Caco-2 (cell line): ENCODE data around the gene URI1. TPM values are rescaled to one million over a fixed set of nuclear protein-coding genes. Genes with fewer than 3 reads are reported as not detected.

Experiments used
- BruUV-seq: library from RNA; stranded (reverse); fragments of 400-500 nt; replicated peaks from 2 replicates; lab custom pipeline; 2021; lab: Mats Ljungman, UMichigan
- CTCF ChIA-PET: fragments of 300-600 bp; sonication (Branson Sonifier 250); formaldehyde crosslinking; loops from one replicate; lab custom pipeline; 2022; ENCODE audit warnings: antibody characterized with exemption; lab: Charles Lee
- POLR2A ChIA-PET: fragments of 300-600 bp; sonication (Branson Sonifier 250); formaldehyde crosslinking; loops from one replicate; lab custom pipeline; 2022; ENCODE audit warnings: antibody characterized with exemption; lab: Charles Lee
- DNase-seq, 2 experiments: peaks; one replicate each; pipeline versions ENCODE4 v3.0.0 to v3.0.0-alpha.2; 2020 to 2022
- H3K27me3 ChIP-seq: replicated peaks from 2 replicates; pipeline ENCODE4 v1.6.0; 2011; ENCODE audit warnings: low read length; ENCODE audit not compliant: control insufficient read depth, insufficient read depth
- H3K36me3 ChIP-seq: 2 replicates; pipeline ENCODE4 v1.5.1; 2011; ENCODE audit warnings: low read length; ENCODE audit not compliant: control insufficient read depth, insufficient read depth
- H3K4me1 ChIP-seq: fragments of 250-450 bp; sonication (Bioruptor Pico); 2 replicates; pipeline ENCODE4 v1.5.1; 2020; ENCODE audit warnings: mild to moderate bottlenecking
- H3K4me3 ChIP-seq: 2 replicates; pipeline ENCODE4 v1.5.1; 2011; ENCODE audit warnings: low read depth, mild to moderate bottlenecking, control low read depth, low read length
- H3K9me3 ChIP-seq: fragments of 250-450 bp; sonication (Bioruptor Pico); 2 replicates; pipeline ENCODE4 v1.5.1; 2020; ENCODE audit warnings: mild to moderate bottlenecking, moderate library complexity
- H3K27ac Mint-ChIP-seq: one replicate; pipeline ENCODE4 v1.8.0; 2022; ENCODE audit warnings: mixed read lengths; ENCODE audit not compliant: unreplicated experiment
- H3K27me3 Mint-ChIP-seq: one replicate; pipeline ENCODE4 v1.8.0; 2022; ENCODE audit warnings: mixed read lengths; ENCODE audit not compliant: insufficient read depth, unreplicated experiment
- H3K36me3 Mint-ChIP-seq: one replicate; pipeline ENCODE4 v1.8.0; 2022; ENCODE audit warnings: mild to moderate bottlenecking, mixed read lengths; ENCODE audit not compliant: insufficient read depth, unreplicated experiment
- H3K4me1 Mint-ChIP-seq: one replicate; pipeline ENCODE4 v1.8.0; 2022; ENCODE audit warnings: low read depth, mixed read lengths; ENCODE audit not compliant: unreplicated experiment
- H3K4me3 Mint-ChIP-seq: one replicate; pipeline ENCODE4 v1.8.0; 2022; ENCODE audit warnings: mild to moderate bottlenecking, moderate library complexity, mixed read lengths; ENCODE audit not compliant: unreplicated experiment
- H3K9me3 Mint-ChIP-seq: one replicate; pipeline ENCODE4 v1.8.0; 2022; ENCODE audit warnings: mixed read lengths; ENCODE audit not compliant: unreplicated experiment
- intact Hi-C: fragments of 100-400 bp; cut with micrococcal nuclease; formaldehyde crosslinking; loops from one replicate; pipeline ENCODE4 v1.10.0; 2022; ENCODE audit not compliant: unreplicated experiment
- total RNA-seq: library from RNA; stranded (reverse); gene quantifications from 2 replicates; pipeline ENCODE4 v1.2.3, GENCODE V29; 2022
- TF ChIP-seq, protein P1 (sequence below), 2 experiments: fragments of 200-600 bp in 1 of 2; IDR thresholded peaks; 1 replicate in 1 of 2; 2 replicates in 1 of 2; pipeline versions ENCODE4 v1.5.1 to v1.8.0; 2011 to 2022; ENCODE audit warnings: antibody characterized with exemption in 1 of 2, control low read depth in 1 of 2, inconsistent platforms in 1 of 2, low read depth in 1 of 2, low read length in 1 of 2, mild to moderate bottlenecking in 1 of 2, moderate library complexity in 1 of 2; ENCODE audit not compliant: insufficient read depth in 1 of 2, severe bottlenecking in 1 of 2, unreplicated experiment in 1 of 2

The URI1 gene
- total RNA-seq, 1 experiment from 2014 or later: 59.5 TPM

DNA sequence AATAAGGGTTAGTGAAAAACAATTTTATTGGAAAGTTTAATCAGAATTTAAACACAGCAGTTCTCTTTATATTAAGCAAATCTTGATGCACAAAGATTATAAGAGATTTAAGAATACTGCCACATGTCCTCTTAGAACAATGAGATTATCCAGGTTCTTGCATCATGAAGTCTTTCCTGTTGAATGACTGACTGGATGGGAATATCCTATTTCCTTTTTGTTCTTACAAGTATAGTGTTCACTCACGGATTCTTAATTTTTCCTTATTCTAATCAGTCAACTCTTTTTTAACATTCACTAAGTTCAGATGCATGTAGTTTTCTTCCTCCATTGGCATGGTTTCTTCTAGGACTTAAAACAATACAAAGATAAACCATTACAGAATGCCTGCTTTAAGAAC lies 10.1 kb downstream of the URI1 start:
- DNase-seq: no peak
- Histone ChIP-seq H3K9me3 (no peaks in the 10 kb centered on the region), H3K4me3 (no peak overlapping the region), H3K4me1 (peaks cover 8% of the 10 kb centered on the region; the same call in 1 of the 2 replicates), H3K36me3 (no peaks in the 10 kb centered on the region), H3K27me3 (no peaks in the 10 kb centered on the region)
- H3K27ac Mint-ChIP-seq: no peak overlapping the region
- no peak overlapping the region for H3K4me3 Mint-ChIP-seq
- CTCF ChIA-PET: no interaction called here
- intact Hi-C loops: no loop called here
- peaks cover 8% of the 10 kb centered on the region for H3K4me1 Mint-ChIP-seq
- peaks cover 17% of the 10 kb centered on the region for H3K36me3 Mint-ChIP-seq
- TF ChIP-seq, protein P1, sequence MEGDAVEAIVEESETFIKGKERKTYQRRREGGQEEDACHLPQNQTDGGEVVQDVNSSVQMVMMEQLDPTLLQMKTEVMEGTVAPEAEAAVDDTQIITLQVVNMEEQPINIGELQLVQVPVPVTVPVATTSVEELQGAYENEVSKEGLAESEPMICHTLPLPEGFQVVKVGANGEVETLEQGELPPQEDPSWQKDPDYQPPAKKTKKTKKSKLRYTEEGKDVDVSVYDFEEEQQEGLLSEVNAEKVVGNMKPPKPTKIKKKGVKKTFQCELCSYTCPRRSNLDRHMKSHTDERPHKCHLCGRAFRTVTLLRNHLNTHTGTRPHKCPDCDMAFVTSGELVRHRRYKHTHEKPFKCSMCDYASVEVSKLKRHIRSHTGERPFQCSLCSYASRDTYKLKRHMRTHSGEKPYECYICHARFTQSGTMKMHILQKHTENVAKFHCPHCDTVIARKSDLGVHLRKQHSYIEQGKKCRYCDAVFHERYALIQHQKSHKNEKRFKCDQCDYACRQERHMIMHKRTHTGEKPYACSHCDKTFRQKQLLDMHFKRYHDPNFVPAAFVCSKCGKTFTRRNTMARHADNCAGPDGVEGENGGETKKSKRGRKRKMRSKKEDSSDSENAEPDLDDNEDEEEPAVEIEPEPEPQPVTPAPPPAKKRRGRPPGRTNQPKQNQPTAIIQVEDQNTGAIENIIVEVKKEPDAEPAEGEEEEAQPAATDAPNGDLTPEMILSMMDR (IDR thresholded peaks at IDR 0.05; ENCODE audit: insufficient read depth in 1 of 2, low read depth in 1 of 2, low read length in 1 of 2, severe bottlenecking in 1 of 2, unreplicated experiment in 1 of 2): no peak
- no TSS peak for BruUV-seq
- POLR2A ChIA-PET: no interaction called here
- H3K9me3 Mint-ChIP-seq: no peaks in the 10 kb centered on the region
- H3K27me3 Mint-ChIP-seq: no peaks in the 10 kb centered on the region

DNA sequence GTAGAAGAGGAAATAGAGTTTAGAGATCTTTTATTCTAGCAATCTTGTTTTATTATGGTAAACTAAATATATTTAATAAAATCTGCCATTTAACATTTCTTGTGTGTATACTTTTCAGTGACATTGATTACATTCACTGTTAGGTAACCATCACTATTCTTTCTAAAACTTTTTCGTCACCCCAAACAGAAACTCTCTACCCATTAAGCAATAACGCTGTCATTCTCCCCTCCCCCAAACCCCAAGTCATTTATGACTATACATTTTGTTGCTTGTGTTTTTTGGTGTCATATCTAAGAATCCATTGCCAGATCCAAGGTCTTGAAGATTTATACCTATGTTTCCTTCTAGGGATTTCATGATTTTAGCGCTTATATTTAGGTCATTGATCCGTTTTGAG lies 10.6 kb downstream of the URI1 start:
- H3K4me1 Mint-ChIP-seq: peaks cover 8% of the 10 kb centered on the region
- intact Hi-C loops: no loop called here
- CTCF ChIA-PET: no interaction called here
- no peak overlapping the region for H3K4me3 Mint-ChIP-seq
- no peaks in the 10 kb centered on the region for H3K9me3 Mint-ChIP-seq
- H3K36me3 ChIP-seq: no peaks in the 10 kb centered on the region
- no TSS peak for BruUV-seq
- H3K4me3 ChIP-seq: no peak overlapping the region
- H3K36me3 Mint-ChIP-seq: peaks cover 17% of the 10 kb centered on the region
- TF ChIP-seq, protein P1 (IDR thresholded peaks at IDR 0.05; ENCODE audit: insufficient read depth in 1 of 2, low read depth in 1 of 2, low read length in 1 of 2, severe bottlenecking in 1 of 2, unreplicated experiment in 1 of 2): no peak
- DNase-seq: no peak
- H3K27me3 Mint-ChIP-seq: no peaks in the 10 kb centered on the region
- POLR2A ChIA-PET: no interaction called here
- no peak overlapping the region for H3K27ac Mint-ChIP-seq
- H3K27me3 ChIP-seq: no peaks in the 10 kb centered on the region
- H3K9me3 ChIP-seq: no peaks in the 10 kb centered on the region
- peaks cover 7% of the 10 kb centered on the region; the same call in 1 of the 2 replicates for H3K4me1 ChIP-seq

DNA sequence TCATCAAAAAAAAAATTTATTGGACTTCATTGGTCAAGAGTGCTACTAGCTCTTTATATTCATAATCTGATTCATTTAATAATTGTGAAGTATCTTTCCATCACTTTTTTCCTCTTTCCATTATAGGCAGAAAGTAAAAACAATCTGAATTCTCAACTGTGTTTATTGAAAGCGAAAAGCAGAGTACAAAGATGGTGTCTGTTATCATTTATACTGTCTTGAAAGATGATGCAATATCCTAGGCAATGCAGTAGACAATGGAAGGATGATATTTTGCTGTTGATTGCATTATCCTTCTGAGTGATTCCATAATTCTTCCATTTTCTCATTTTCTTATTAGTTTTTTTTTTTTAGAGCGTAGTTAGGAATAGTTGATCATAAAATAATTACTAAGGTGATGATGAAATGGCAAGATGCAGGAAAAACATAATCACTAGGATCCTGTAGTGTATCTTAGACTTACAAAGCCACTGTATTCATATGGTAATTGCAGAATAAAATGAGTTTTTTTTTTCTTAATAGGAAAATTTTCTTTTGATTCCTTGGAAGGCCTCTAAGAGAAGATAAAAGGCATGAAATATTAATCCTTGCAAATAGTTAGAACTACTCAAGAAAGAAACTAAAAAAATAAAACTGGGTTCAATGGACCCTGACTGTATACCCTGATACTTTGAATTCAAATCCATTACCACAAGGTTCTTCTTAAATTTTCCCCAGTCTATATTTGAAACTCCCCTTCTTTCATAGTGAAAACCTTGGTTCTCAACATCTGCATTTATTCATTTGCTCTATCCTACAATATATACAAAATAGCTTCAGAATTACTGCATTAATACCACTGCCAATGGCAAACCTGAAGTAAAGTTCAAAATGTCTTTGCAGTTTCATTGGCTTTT lies 11.6 kb downstream of the URI1 start:
- no TSS peak for BruUV-seq
- Mint-ChIP-seq H3K36me3 (peaks cover 13% of the 10 kb centered on the region), H3K27me3 (no peaks in the 10 kb centered on the region), H3K27ac (no peak overlapping the region), H3K4me1 (peaks cover 8% of the 10 kb centered on the region), H3K9me3 (no peaks in the 10 kb centered on the region), H3K4me3 (no peak overlapping the region)
- intact Hi-C loops: no loop called here
- ChIA-PET CTCF (no interaction called here), POLR2A (no interaction called here)
- H3K36me3 ChIP-seq: no peaks in the 10 kb centered on the region
- TF ChIP-seq, protein P1 (IDR thresholded peaks at IDR 0.05; ENCODE audit: insufficient read depth in 1 of 2, low read depth in 1 of 2, low read length in 1 of 2, severe bottlenecking in 1 of 2, unreplicated experiment in 1 of 2): no peak
- no peaks in the 10 kb centered on the region for H3K9me3 ChIP-seq
- no peaks in the 10 kb centered on the region for H3K27me3 ChIP-seq
- H3K4me3 ChIP-seq: no peak overlapping the region
- DNase-seq: no peak
- no peaks in the 10 kb centered on the region for H3K4me1 ChIP-seq
